K562 treated with DMSO at 1 percent for 4 hours (cell line): Measurements from ENCODE around the gene FCHSD2. TPM values are rescaled to one million over a fixed set of nuclear protein-coding genes. Genes with fewer than 3 reads are reported as not detected.

Experiments
- total RNA-seq: library from RNA; unstranded; fragments of 300-600 nt; gene quantifications from 2 replicates; pipeline ENCODE4 v1.2.3, GENCODE V29; 2022; ENCODE audit not compliant: insufficient read depth

FCHSD2 gene
- 8.8 and 10.4 TPM in 2 replicates for total RNA-seq

GRCh38 chr11:73142128-73142377 is at the start of gene FCHSD2:
Gene FCHSD2 (minus strand): TSS chr11:73142318. CDS start chr11:73141877, 441 bp downstream.

GRCh38 chr11:72814286-72815109 is 327.6 kb downstream of the FCHSD2 start, which contains the start of gene ATG16L2:
Gene ATG16L2 (plus strand): TSS chr11:72814411. CDS start chr11:72814446, 35 bp downstream.

DNA sequence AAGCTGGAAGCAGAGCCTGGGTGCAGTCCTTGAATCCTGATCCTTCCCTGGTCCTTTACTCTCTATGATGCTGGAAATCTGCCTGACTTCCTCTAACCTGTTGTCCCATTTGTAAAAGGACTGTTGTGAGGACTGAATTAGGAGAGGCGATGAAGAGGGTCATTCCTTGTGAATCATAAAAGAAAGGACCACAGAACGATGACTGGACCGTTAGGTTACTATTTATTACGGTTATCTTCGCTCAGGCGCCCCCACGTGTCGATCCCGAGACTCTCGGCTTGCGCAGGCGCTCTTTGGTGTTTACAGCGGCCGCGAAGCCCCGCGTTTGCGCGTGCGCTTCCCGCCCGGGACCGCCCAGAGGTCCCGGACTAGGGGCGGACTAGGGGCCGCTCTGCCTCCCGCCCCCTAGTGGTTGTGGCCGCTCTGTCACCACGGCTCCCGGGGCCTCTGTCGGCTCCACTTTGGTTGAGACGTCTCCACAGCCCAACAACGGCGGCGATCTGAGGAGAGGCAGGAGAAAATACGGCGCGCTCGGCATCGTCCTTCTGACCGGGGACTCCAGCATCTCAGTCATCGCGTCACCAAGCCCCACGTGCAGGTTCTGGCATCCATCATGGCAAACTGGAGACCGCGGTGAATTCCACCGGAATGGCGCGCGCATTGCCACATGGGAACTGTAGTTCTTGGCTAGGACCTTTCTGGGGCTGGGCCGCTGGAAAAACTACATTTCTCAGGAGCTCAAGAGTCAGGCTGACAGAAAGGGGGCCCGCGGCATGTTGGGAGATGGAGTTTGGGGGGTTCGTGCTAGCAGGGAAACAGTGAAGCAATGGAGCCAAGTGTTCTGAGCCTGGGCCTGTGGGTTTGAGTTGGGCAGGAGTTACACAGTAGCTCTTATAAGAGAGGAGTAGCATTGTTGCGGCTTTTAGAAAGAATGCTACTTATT is 348.4 kb downstream of the FCHSD2 start, which contains the start of gene STARD10:
Gene STARD10 (minus strand): TSS at position 623 of the 943 bp plus-strand sequence. CDS start 12,866 bp downstream, outside the sequence.

Other genes with a start within 250 kb of the FCHSD2 start
- not detected in 2 replicates for gene P2RY2, start 76.0 kb upstream of the FCHSD2 start, total RNA-seq
- gene P2RY6, start 130.0 kb upstream of the FCHSD2 start, total RNA-seq: not detected in 2 replicates
- 0.12 TPM in 1 of 2 replicates, not detected in the other for gene ARHGEF17, start 166.0 kb upstream of the FCHSD2 start, total RNA-seq
- 7.7 and 14.7 TPM in 2 replicates for gene RELT, start 234.1 kb upstream of the FCHSD2 start, total RNA-seq